SU-DHL-6 (cell line): ENCODE measurements around the gene PAK1IP1.

ENCODE experiments used
- CTCF ChIP-seq: fragments of 200-600 bp; sonication (generic); IDR thresholded peaks from one replicate; pipeline ENCODE4 v1.5.1; 2017; ENCODE audit warnings: antibody characterized with exemption, mild to moderate bottlenecking, low read length, moderate library complexity; ENCODE audit not compliant: insufficient read depth, poor library complexity, severe bottlenecking
- EZH2phosphoT487 ChIP-seq: fragments of 200-600 bp; sonication (generic), shearing (Covaris generic); conservative IDR thresholded peaks from 2 replicates; pipeline ENCODE4 v1.6.1; 2018; ENCODE audit warnings: mild to moderate bottlenecking, antibody characterized with exemption, low read length, moderate library complexity, mixed read lengths

- TF ChIP-seq CTCF (no peak), EZH2phosphoT487 (no peak)
Observed at GRCh38 chr6:10722570-10722819, 27.7 kb downstream of the PAK1IP1 start.
